ENCODE results near the gene KHDRBS2.

Gene KHDRBS2

GRCh38 chr6:62150048-62150663, 135.9 kb downstream of the KHDRBS2 start:
- ChIA-PET CTCF (interaction anchor here (0.7 to 2.1 kb wide), 2 partner anchors 128 to 341 kb away, joined by 5 to 8 read pairs; no protein-coding TSS in a partner anchor), POLR2A (no interaction called here)
- DNase-seq (ENCODE audit: extremely low spot score), result peak; percentile 14
- TF ChIP-seq ZNF384 (IDR thresholded peaks at IDR 0.05) (peak; percentile 55; the same call in 1 of the 2 replicates), ARNT (IDR thresholded peaks at IDR 0.05) (no peak)

GRCh38 chr6:62146954-62147853, 138.8 kb downstream of the KHDRBS2 start:
- TF ChIP-seq BHLHE40 (IDR thresholded peaks at IDR 0.05; ENCODE audit: borderline replicate concordance) (no peak), HDGF (IDR thresholded peaks at IDR 0.05; ENCODE audit: borderline replicate concordance) (no peak), ELF4 (IDR thresholded peaks at IDR 0.05) (no peak), FOXM1 (IDR thresholded peaks at IDR 0.05; ENCODE audit: borderline replicate concordance) (no peak), FOXK2 (IDR thresholded peaks at IDR 0.05) (no peak), CTBP1 (IDR thresholded peaks at IDR 0.05; ENCODE audit: borderline replicate concordance) (no peak), L3MBTL2 (conservative IDR thresholded peaks at IDR 0.05) (no peak), PKNOX1 (IDR thresholded peaks at IDR 0.05) (no peak), ZNF384 (IDR thresholded peaks at IDR 0.05) (no peak), NFRKB (IDR thresholded peaks at IDR 0.05) (no peak), FOXA1 (IDR thresholded peaks at IDR 0.05) (no peak), TARDBP (IDR thresholded peaks at IDR 0.05) (no peak), LEF1 (IDR thresholded peaks at IDR 0.05; ENCODE audit: borderline replicate concordance) (no peak), SUZ12 (IDR thresholded peaks at IDR 0.05) (no peak), ARNT (IDR thresholded peaks at IDR 0.05) (no peak)
- CTCF ChIA-PET, result interaction anchor here (0.7 kb wide), 1 partner anchor 28 kb away, joined by 4 read pairs; no protein-coding TSS in a partner anchor
- no peak for DNase-seq (ENCODE audit: extremely low spot score)
- POLR2A ChIA-PET, result no interaction called here

- CTCF ChIA-PET, result no interaction called here
Observed at GRCh38 chr6:62129127-62129526, 156.9 kb downstream of the KHDRBS2 start.

GRCh38 chr6:62119401-62119800, 166.6 kb downstream of the KHDRBS2 start:
- CTCF ChIA-PET, result interaction anchor here (0.6 kb wide), 1 partner anchor 28 kb away, joined by 4 read pairs; no protein-coding TSS in a partner anchor
- TF ChIP-seq ARNT (IDR thresholded peaks at IDR 0.05) (no peak), CTBP1 (IDR thresholded peaks at IDR 0.05; ENCODE audit: borderline replicate concordance) (no peak), NFRKB (IDR thresholded peaks at IDR 0.05) (no peak), ELF4 (IDR thresholded peaks at IDR 0.05) (no peak), ZNF384 (IDR thresholded peaks at IDR 0.05) (no peak), LEF1 (IDR thresholded peaks at IDR 0.05; ENCODE audit: borderline replicate concordance) (no peak), FOXA1 (IDR thresholded peaks at IDR 0.05) (no peak), FOXM1 (IDR thresholded peaks at IDR 0.05; ENCODE audit: borderline replicate concordance) (no peak), L3MBTL2 (conservative IDR thresholded peaks at IDR 0.05) (no peak), TARDBP (IDR thresholded peaks at IDR 0.05) (no peak), SP1 (IDR thresholded peaks at IDR 0.05) (no peak), SUZ12 (IDR thresholded peaks at IDR 0.05) (no peak), FOXK2 (IDR thresholded peaks at IDR 0.05) (no peak)
- POLR2A ChIA-PET, result no interaction called here
- no peak for DNase-seq (ENCODE audit: extremely low spot score)

More at GRCh38 chr6:62129127-62129526, 156.9 kb downstream of the KHDRBS2 start:
- no peak for DNase-seq (ENCODE audit: extremely low spot score)
- POLR2A ChIA-PET, result no interaction called here
- TF ChIP-seq FOXK2 (IDR thresholded peaks at IDR 0.05), result no peak
- no peak for TF ChIP-seq FOXM1 (IDR thresholded peaks at IDR 0.05; ENCODE audit: borderline replicate concordance)
- TF ChIP-seq BHLHE40 (IDR thresholded peaks at IDR 0.05; ENCODE audit: borderline replicate concordance), result no peak
- TF ChIP-seq CTBP1 (IDR thresholded peaks at IDR 0.05; ENCODE audit: borderline replicate concordance), result no peak
- no peak for TF ChIP-seq PKNOX1 (IDR thresholded peaks at IDR 0.05)
- no peak for TF ChIP-seq LEF1 (IDR thresholded peaks at IDR 0.05; ENCODE audit: borderline replicate concordance)
- no peak for TF ChIP-seq ELF4 (IDR thresholded peaks at IDR 0.05)
- no peak for TF ChIP-seq FOXA1 (IDR thresholded peaks at IDR 0.05)
- TF ChIP-seq ARNT (IDR thresholded peaks at IDR 0.05), result no peak
- no peak for TF ChIP-seq HDGF (IDR thresholded peaks at IDR 0.05; ENCODE audit: borderline replicate concordance)
- no peak for TF ChIP-seq L3MBTL2 (conservative IDR thresholded peaks at IDR 0.05)
- no peak for TF ChIP-seq SUZ12 (IDR thresholded peaks at IDR 0.05)
- TF ChIP-seq ZNF384 (IDR thresholded peaks at IDR 0.05), result no peak
- TF ChIP-seq SP1 (IDR thresholded peaks at IDR 0.05), result no peak
- no peak for TF ChIP-seq NFRKB (IDR thresholded peaks at IDR 0.05)
- no peak for TF ChIP-seq TARDBP (IDR thresholded peaks at IDR 0.05)

- DNase-seq (ENCODE audit: extremely low spot score), result no peak
- CTCF ChIA-PET, result no interaction called here
- TF ChIP-seq FOXK2 (IDR thresholded peaks at IDR 0.05) (no peak), NFRKB (IDR thresholded peaks at IDR 0.05) (no peak), BHLHE40 (IDR thresholded peaks at IDR 0.05; ENCODE audit: borderline replicate concordance) (no peak), SP1 (IDR thresholded peaks at IDR 0.05) (no peak), TARDBP (IDR thresholded peaks at IDR 0.05) (no peak), FOXA1 (IDR thresholded peaks at IDR 0.05) (no peak), ELF4 (IDR thresholded peaks at IDR 0.05) (no peak), ARNT (IDR thresholded peaks at IDR 0.05) (no peak), PKNOX1 (IDR thresholded peaks at IDR 0.05) (no peak), ZNF384 (IDR thresholded peaks at IDR 0.05) (no peak), SUZ12 (IDR thresholded peaks at IDR 0.05) (no peak), CTBP1 (IDR thresholded peaks at IDR 0.05; ENCODE audit: borderline replicate concordance) (no peak), FOXM1 (IDR thresholded peaks at IDR 0.05; ENCODE audit: borderline replicate concordance) (no peak), LEF1 (IDR thresholded peaks at IDR 0.05; ENCODE audit: borderline replicate concordance) (no peak), L3MBTL2 (conservative IDR thresholded peaks at IDR 0.05) (no peak)
- POLR2A ChIA-PET, result no interaction called here
Observed at GRCh38 chr6:62103186-62103859, 182.7 kb downstream of the KHDRBS2 start.
